HG03095 (cell line): ENCODE measurements around the gene PSMD10.
A peak's percentile ranks its signal among the peaks of the same experiment; 100 is the strongest.

Experiments used
- ATAC-seq: cut with Tn5 transposase; IDR thresholded peaks from one replicate; pipeline ENCODE4 v1.9.1; 2021; ENCODE audit warnings: moderate library complexity; ENCODE audit not compliant: unreplicated experiment

Gene PSMD10

GRCh38 chrX:108091264-108091877 is at the start of gene PSMD10, which contains the start of gene ATG4A:
PSMD10 (minus strand) TSS chrX:108091542; CDS start chrX:108091520, 22 bp downstream.
ATG4A (plus strand) TSS chrX:108091778; CDS start chrX:108091827, 49 bp downstream.
- peak; percentile 96 for ATAC-seq

GRCh38 chrX:108138814-108139702 is 47.7 kb upstream of the PSMD10 start:
- no peak for ATAC-seq

GRCh38 chrX:108134724-108135123 is 43.4 kb upstream of the PSMD10 start:
- no peak for ATAC-seq

GRCh38 chrX:108132876-108133275 is 41.5 kb upstream of the PSMD10 start:
- no peak for ATAC-seq

- ATAC-seq = no peak
Measured at GRCh38 chrX:108132034-108132433, 40.7 kb upstream of the PSMD10 start.

GRCh38 chrX:108131471-108131870 is 40.1 kb upstream of the PSMD10 start:
- ATAC-seq = no peak

GRCh38 chrX:108130889-108131288 is 39.5 kb upstream of the PSMD10 start:
- ATAC-seq = no peak

GRCh38 chrX:108127152-108127551 is 35.8 kb upstream of the PSMD10 start:
- ATAC-seq = no peak

GRCh38 chrX:108126661-108127060 is 35.3 kb upstream of the PSMD10 start:
- no peak for ATAC-seq

- ATAC-seq = no peak
Measured at GRCh38 chrX:108123591-108124366, 32.4 kb upstream of the PSMD10 start.

GRCh38 chrX:108122748-108123147 is 31.4 kb upstream of the PSMD10 start:
- no peak for ATAC-seq

- no peak for ATAC-seq
Measured at GRCh38 chrX:108121291-108121690, 29.9 kb upstream of the PSMD10 start.

GRCh38 chrX:108117988-108118387 is 26.6 kb upstream of the PSMD10 start:
- no peak for ATAC-seq

- ATAC-seq = no peak
Measured at GRCh38 chrX:108114541-108114940, 23.2 kb upstream of the PSMD10 start.

GRCh38 chrX:108105473-108105872 is 14.1 kb upstream of the PSMD10 start:
- ATAC-seq = no peak

GRCh38 chrX:108097380-108097779 is 6.0 kb upstream of the PSMD10 start:
- no peak for ATAC-seq

- ATAC-seq = peak; percentile 33
Measured at GRCh38 chrX:108091878-108092291, 543 bp upstream of the PSMD10 start.

- no peak for ATAC-seq
Measured at GRCh38 chrX:108090491-108091263, 665 bp downstream of the PSMD10 start.

GRCh38 chrX:108088511-108088910 is 2.8 kb downstream of the PSMD10 start:
- no peak for ATAC-seq

- no peak for ATAC-seq
Measured at GRCh38 chrX:108087792-108088191, 3.5 kb downstream of the PSMD10 start.

- no peak for ATAC-seq
Measured at GRCh38 chrX:108081110-108081509, 10.2 kb downstream of the PSMD10 start.
